SK-N-SH (cell line): Measurements from ENCODE around the gene PHETA2. TPM values are rescaled to one million over a fixed set of nuclear protein-coding genes. Genes with fewer than 3 reads are reported as not detected.

Experiments
- CTCF ChIA-PET: fragments of 300-600, 350-600 bp; formaldehyde crosslinking; extraction: SDS; loops from one replicate; lab custom pipeline; 2021; lab: Yijun Ruan, JAX
- POLR2A ChIA-PET: fragments of 350-600 bp; sonication (Branson Sonifier 250); formaldehyde crosslinking; extraction: SDS; loops from one replicate; lab custom pipeline; 2020; ENCODE audit warnings: antibody characterized with exemption, inconsistent platforms; lab: Yijun Ruan, JAX
- DNase-seq: peaks from one replicate; pipeline ENCODE4 v3.0.0; 2012
- H2AFZ ChIP-seq: fragments of 200-600 bp; sonication (generic); 2 replicates; pipeline ENCODE4 v1.8.1; 2016; ENCODE audit warnings: antibody characterized with exemption, mild to moderate bottlenecking, low read depth
- H3F3A ChIP-seq: fragments of 200-600 bp; sonication (generic); replicated peaks from 2 replicates; pipeline ENCODE3; 2016; ENCODE audit warnings: antibody characterized with exemption, mild to moderate bottlenecking; ENCODE audit not compliant: insufficient read depth
- H3K27ac ChIP-seq, 2 experiments: fragments of 200-500 bp in 1 of 2; fragments of 200-600 bp in 1 of 2; sonication (Bioruptor generic) in 1 of 2; sonication (generic), shearing (Covaris generic) in 1 of 2; 2 replicates each; pipeline versions ENCODE4 v1.5.1 to v1.6.1; 2014 to 2016; ENCODE audit warnings: low read depth in 2 of 2, inconsistent platforms in 1 of 2, low read length in 1 of 2, mild to moderate bottlenecking in 1 of 2, mixed read lengths in 1 of 2
- H3K27me3 ChIP-seq: fragments of 200-600 bp; sonication (generic), shearing (Covaris generic); 2 replicates; pipeline ENCODE4 v1.6.1; 2016; ENCODE audit warnings: mixed run types; ENCODE audit not compliant: insufficient read depth
- H3K36me3 ChIP-seq, 2 experiments: fragments of 200-500 bp in 1 of 2; fragments of 200-600 bp in 1 of 2; sonication (Bioruptor generic) in 1 of 2; sonication (generic) in 1 of 2; replicated peaks in 1 of 2; 2 replicates each; pipeline versions ENCODE3 to v1.5.1; 2014 to 2016; ENCODE audit warnings: low read length in 1 of 2, mild to moderate bottlenecking in 1 of 2; ENCODE audit not compliant: insufficient read depth in 2 of 2, control insufficient read depth in 1 of 2
- H3K4me1 ChIP-seq, 2 experiments: fragments of 200-500 bp in 1 of 2; fragments of 200-600 bp in 1 of 2; sonication (Bioruptor generic) in 1 of 2; sonication (generic), shearing (Covaris generic) in 1 of 2; 2 replicates each; pipeline versions ENCODE4 v1.5.1 to v1.6.1; 2014 to 2016; ENCODE audit warnings: low read depth in 1 of 2, low read length in 1 of 2, mixed run types in 1 of 2; ENCODE audit not compliant: insufficient read depth in 2 of 2, control insufficient read depth in 1 of 2
- H3K4me2 ChIP-seq: fragments of 200-600 bp; sonication (generic), shearing (Covaris generic); 2 replicates; pipeline ENCODE4 v1.6.1; 2017; ENCODE audit warnings: mixed run types
- H3K4me3 ChIP-seq, 2 experiments: fragments of 200-500 bp in 1 of 2; fragments of 200-600 bp in 1 of 2; sonication (Bioruptor generic) in 1 of 2; sonication (generic), shearing (Covaris generic) in 1 of 2; 2 replicates each; pipeline versions ENCODE4 v1.5.1 to v1.8.1; 2014 to 2016; ENCODE audit warnings: low read depth in 2 of 2, inconsistent platforms in 1 of 2, low read length in 1 of 2, mild to moderate bottlenecking in 1 of 2, mixed read lengths in 1 of 2, moderate library complexity in 1 of 2
- H3K79me2 ChIP-seq: fragments of 200-600 bp; sonication (generic); 2 replicates; pipeline ENCODE4 v1.8.1; 2017; ENCODE audit warnings: mild to moderate bottlenecking; ENCODE audit not compliant: insufficient read depth
- H3K9ac ChIP-seq: fragments of 200-600 bp; sonication (generic); 2 replicates; pipeline ENCODE4 v1.6.1; 2017; ENCODE audit warnings: mixed run types
- H3K9me2 ChIP-seq: fragments of 200-600 bp; sonication (generic); 2 replicates; pipeline ENCODE4 v1.6.1; 2017; ENCODE audit warnings: mixed run types
- H3K9me3 ChIP-seq: fragments of 200-600 bp; sonication (generic); 2 replicates; pipeline ENCODE4 v1.6.1; 2017; ENCODE audit warnings: mixed run types, mild to moderate bottlenecking, moderate library complexity
- H4K20me1 ChIP-seq: fragments of 200-600 bp; sonication (generic); 2 replicates; pipeline ENCODE4 v1.6.1; 2017; ENCODE audit warnings: mild to moderate bottlenecking, mixed run types; ENCODE audit not compliant: insufficient read depth
- EP300 ChIP-seq, 2 experiments: IDR thresholded peaks; 2 replicates each; pipeline versions ENCODE4 v1.4.0 to v1.6.1; 2012; ENCODE audit warnings: borderline replicate concordance in 1 of 2, low read depth in 1 of 2, low read length in 1 of 2
- FOXM1 ChIP-seq: IDR thresholded peaks from 2 replicates; pipeline ENCODE4 v1.4.0; 2012; ENCODE audit warnings: low read depth, mild to moderate bottlenecking
- GABPA ChIP-seq: IDR thresholded peaks from 2 replicates; pipeline ENCODE4 v1.4.0; 2012; ENCODE audit warnings: low read depth, mild to moderate bottlenecking
- IRF3 ChIP-seq: fragments of 150-350 bp; IDR thresholded peaks from 2 replicates; pipeline ENCODE4 v1.6.1; 2016; ENCODE audit warnings: mild to moderate bottlenecking, low read depth, low read length
- PBX3 ChIP-seq: IDR thresholded peaks from 2 replicates; pipeline ENCODE4; 2012
- POLR2AphosphoS5 ChIP-seq: IDR thresholded peaks from 2 replicates; pipeline ENCODE4 v1.6.1; 2012; ENCODE audit warnings: low read depth, low read length
- RCOR1 ChIP-seq: fragments of 150-350 bp; IDR thresholded peaks from 2 replicates; pipeline ENCODE4 v1.6.1; 2017; ENCODE audit warnings: antibody characterized with exemption, low read length
- SIN3A ChIP-seq: IDR thresholded peaks from 2 replicates; pipeline ENCODE4 v1.6.1; 2012; ENCODE audit warnings: low read depth, mild to moderate bottlenecking, low read length, moderate library complexity, borderline replicate concordance
- SMC3 ChIP-seq: IDR thresholded peaks from 2 replicates; pipeline ENCODE4 v1.6.1; 2012; ENCODE audit warnings: low read depth, low read length, improper control_type of control experiment
- TAF1 ChIP-seq: IDR thresholded peaks from 2 replicates; pipeline ENCODE4 v1.6.1; 2012; ENCODE audit warnings: low read depth, mild to moderate bottlenecking, low read length, moderate library complexity, borderline replicate concordance
- WGBS: methylation state at CpG from one replicate; pipeline ENCODE4 v1.1.6; 2017; ENCODE audit warnings: low lambda C conversion rate; 5-methylcytosine and 5-hydroxymethylcytosine counted together
- polyA plus RNA-seq, 3 experiments: library from polyadenylated mRNA; depleted of rRNA; stranded (reverse); fragments of >200 nt; gene quantifications; 2 replicates each; pipeline ENCODE4 v1.2.3, GENCODE V29; 2012
- TF ChIP-seq, protein P1 (sequence below): IDR thresholded peaks from 2 replicates; pipeline ENCODE4 v1.4.0; 2012; ENCODE audit warnings: low read depth, borderline replicate concordance

The PHETA2 gene
- polyA plus RNA-seq, 1 of the 3 experiments (the other 2 are of a cell fraction), result 0.05 TPM

DNA sequence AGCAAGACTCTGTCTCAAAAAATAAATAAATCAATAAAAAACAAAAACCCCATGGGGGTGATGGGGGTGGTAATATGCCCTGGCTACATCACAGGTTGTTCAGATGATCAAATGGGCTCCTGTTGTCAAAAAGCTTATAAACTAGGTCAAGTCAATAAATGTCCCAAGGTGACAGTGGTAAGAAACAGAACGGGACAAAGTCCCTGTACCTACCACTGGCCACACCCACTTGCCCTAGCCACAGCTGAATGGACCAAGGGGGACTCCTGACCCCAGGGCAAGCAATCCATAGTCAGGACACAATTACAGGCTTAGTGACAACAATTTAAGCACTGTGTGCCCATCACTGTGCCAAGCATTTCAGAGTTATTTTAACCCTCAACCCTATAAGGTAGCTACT lies 9.4 kb upstream of the PHETA2 start:
- Histone ChIP-seq H3K9me3 (no peaks in the 10 kb centered on the region), H3K4me2 (no peak overlapping the region), H4K20me1 (no peaks in the 10 kb centered on the region), H3K27ac (no peak overlapping the region), H3K9me2 (no peaks in the 10 kb centered on the region), H3K27me3 (no peaks in the 10 kb centered on the region), H3F3A (no peaks in the 10 kb centered on the region), H3K79me2 (no peaks in the 10 kb centered on the region), H3K9ac (no peak overlapping the region), H2AFZ (no peak overlapping the region), H3K4me3 (no peak overlapping the region), H3K4me1 (peaks cover 0 to under 1% of the 10 kb centered on the region in 2 experiments; a peak in 1 of 4 replicates), H3K36me3 (no peaks in the 10 kb centered on the region)
- ChIA-PET CTCF (no interaction called here), POLR2A (no interaction called here)
- TF ChIP-seq PBX3, result no peak
- TF ChIP-seq TAF1, result no peak
- TF ChIP-seq EP300 (IDR thresholded peaks at IDR 0.05; ENCODE audit: borderline replicate concordance in 1 of 2, low read depth in 1 of 2, low read length in 1 of 2), result no peak
- no peak for TF ChIP-seq SMC3
- TF ChIP-seq SIN3A, result no peak
- TF ChIP-seq RCOR1, result no peak
- no peak for TF ChIP-seq POLR2AphosphoS5
- no peak for TF ChIP-seq FOXM1
- TF ChIP-seq IRF3, result no peak
- no peak for DNase-seq
- 100% methylated on average over 1 of the region's 1 CpG for WGBS

DNA sequence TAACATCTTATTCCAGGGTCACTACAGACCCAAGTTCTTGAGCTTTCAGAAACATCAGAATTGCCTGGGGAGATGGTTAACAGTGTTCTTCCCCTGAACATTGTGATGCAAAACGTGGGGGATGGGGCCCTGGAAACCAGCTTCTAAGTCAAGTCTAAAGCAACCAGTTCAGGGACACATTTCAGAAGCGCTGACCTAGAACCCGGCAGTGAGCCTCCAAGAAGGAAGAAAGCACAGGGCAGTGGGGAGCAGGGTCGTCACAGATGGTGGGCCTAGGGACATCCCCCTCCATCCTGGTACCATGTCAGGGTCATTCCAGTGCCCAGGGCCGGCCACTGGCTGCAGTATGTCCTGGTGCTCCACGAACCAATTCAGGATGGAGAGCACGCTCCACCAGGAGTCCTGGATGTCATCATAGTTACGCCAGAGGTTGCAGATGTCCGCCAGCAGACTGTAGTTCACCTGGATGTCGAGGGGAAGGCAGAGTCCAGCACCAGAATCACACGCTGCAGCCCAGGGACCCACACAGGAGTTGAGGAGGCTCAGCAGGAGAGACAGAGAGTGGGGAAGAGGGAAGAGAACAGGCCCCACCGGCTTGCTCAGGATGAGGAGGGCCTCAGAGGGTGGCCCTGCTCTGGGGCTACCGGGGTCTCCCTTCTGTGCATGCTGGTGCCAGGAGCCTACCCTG lies 8.5 kb upstream of the PHETA2 start:
- 50% methylated on average over 1 of the region's 13 CpGs for WGBS
- no peak for TF ChIP-seq GABPA
- TF ChIP-seq, protein P1, sequence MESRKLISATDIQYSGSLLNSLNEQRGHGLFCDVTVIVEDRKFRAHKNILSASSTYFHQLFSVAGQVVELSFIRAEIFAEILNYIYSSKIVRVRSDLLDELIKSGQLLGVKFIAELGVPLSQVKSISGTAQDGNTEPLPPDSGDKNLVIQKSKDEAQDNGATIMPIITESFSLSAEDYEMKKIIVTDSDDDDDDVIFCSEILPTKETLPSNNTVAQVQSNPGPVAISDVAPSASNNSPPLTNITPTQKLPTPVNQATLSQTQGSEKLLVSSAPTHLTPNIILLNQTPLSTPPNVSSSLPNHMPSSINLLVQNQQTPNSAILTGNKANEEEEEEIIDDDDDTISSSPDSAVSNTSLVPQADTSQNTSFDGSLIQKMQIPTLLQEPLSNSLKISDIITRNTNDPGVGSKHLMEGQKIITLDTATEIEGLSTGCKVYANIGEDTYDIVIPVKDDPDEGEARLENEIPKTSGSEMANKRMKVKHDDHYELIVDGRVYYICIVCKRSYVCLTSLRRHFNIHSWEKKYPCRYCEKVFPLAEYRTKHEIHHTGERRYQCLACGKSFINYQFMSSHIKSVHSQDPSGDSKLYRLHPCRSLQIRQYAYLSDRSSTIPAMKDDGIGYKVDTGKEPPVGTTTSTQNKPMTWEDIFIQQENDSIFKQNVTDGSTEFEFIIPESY, result no peak
- Histone ChIP-seq H3K36me3 (no peaks in the 10 kb centered on the region), H2AFZ (no peak overlapping the region), H3K4me3 (no peak overlapping the region), H3F3A (no peaks in the 10 kb centered on the region), H4K20me1 (no peaks in the 10 kb centered on the region), H3K9me3 (no peaks in the 10 kb centered on the region), H3K4me2 (no peak overlapping the region), H3K27me3 (no peaks in the 10 kb centered on the region), H3K79me2 (no peaks in the 10 kb centered on the region), H3K4me1 (peaks cover 0 to 6% of the 10 kb centered on the region in 2 experiments; a peak in 2 of 4 replicates), H3K9ac (no peak overlapping the region), H3K27ac (no peak overlapping the region), H3K9me2 (no peaks in the 10 kb centered on the region)
- POLR2A ChIA-PET, result no interaction called here
- CTCF ChIA-PET, result no interaction called here
- DNase-seq, result no peak
